Breast epithelium (tissue), 3 donors: ENCODE measurements around the gene AGAP3.

Experiments
- POLR2AphosphoS5 ChIP-seq, 3 donors: sonication (generic); formaldehyde crosslinking; IDR thresholded peaks; one replicate each; pipeline ENCODE4 v1.6.1; 2017; ENCODE audit warnings: antibody characterized with exemption in 3 of 3
- TF ChIP-seq, protein P1 (sequence below), 3 donors: fragments of 450-650 bp; IDR thresholded peaks; one replicate each; pipeline ENCODE4 v1.5.1; 2016 to 2017; ENCODE audit warnings: antibody characterized with exemption in 3 of 3, mild to moderate bottlenecking in 3 of 3, moderate library complexity in 3 of 3

DNA sequence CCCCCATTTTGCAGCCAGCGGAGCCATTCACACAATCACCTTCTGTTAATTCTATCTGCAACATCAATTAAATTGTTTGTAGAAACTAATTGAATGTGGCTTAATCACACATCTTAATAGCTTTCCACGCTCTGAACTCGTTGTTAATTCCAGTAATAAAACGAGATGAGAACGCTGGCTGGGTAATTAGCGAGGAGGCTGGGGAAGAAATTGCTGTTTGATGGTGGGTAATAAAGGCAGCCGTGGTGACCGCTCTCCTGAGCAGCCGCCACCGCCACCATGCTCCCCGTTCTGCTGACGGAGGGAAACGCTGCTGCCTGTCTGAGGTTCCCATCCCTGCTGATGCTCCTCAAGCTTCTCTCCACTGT is 44.9 kb downstream of the AGAP3 start:
- TF ChIP-seq, protein P1, sequence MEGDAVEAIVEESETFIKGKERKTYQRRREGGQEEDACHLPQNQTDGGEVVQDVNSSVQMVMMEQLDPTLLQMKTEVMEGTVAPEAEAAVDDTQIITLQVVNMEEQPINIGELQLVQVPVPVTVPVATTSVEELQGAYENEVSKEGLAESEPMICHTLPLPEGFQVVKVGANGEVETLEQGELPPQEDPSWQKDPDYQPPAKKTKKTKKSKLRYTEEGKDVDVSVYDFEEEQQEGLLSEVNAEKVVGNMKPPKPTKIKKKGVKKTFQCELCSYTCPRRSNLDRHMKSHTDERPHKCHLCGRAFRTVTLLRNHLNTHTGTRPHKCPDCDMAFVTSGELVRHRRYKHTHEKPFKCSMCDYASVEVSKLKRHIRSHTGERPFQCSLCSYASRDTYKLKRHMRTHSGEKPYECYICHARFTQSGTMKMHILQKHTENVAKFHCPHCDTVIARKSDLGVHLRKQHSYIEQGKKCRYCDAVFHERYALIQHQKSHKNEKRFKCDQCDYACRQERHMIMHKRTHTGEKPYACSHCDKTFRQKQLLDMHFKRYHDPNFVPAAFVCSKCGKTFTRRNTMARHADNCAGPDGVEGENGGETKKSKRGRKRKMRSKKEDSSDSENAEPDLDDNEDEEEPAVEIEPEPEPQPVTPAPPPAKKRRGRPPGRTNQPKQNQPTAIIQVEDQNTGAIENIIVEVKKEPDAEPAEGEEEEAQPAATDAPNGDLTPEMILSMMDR (IDR thresholded peaks at IDR 0.05): no peak
- TF ChIP-seq POLR2AphosphoS5 (IDR thresholded peaks at IDR 0.05): no peak
